GM12878 (cell line): ENCODE results near the gene NAV2. TPM values are rescaled to one million over a fixed set of nuclear protein-coding genes. Genes with fewer than 3 reads are reported as not detected.

Experiments used
- ATAC-seq: fragments of 200-7000 bp; cut with Tn5 transposase; 3 replicates; pipeline ENCODE4 v1.9.1; 2020; ENCODE audit warnings: mild to moderate bottlenecking, moderate library complexity
- BruUV-seq: library from RNA; stranded (reverse); fragments of 400-500 nt; replicated peaks from 2 replicates; lab custom pipeline; 2021; lab: Mats Ljungman, UMichigan
- CTCF ChIA-PET: fragments of 300-600 bp; sonication (Branson Sonifier 250); formaldehyde crosslinking; extraction: SDS; loops from one replicate; lab custom pipeline; 2021; ENCODE audit warnings: inconsistent platforms; lab: Yijun Ruan, JAX
- POLR2A ChIA-PET: fragments of 350-600 bp; formaldehyde crosslinking; extraction: SDS; loops from one replicate; lab custom pipeline; 2021; ENCODE audit warnings: inconsistent platforms; lab: Charles Lee
- RAD21 ChIA-PET: fragments of 300-600 bp; sonication (Branson Sonifier 250); formaldehyde crosslinking; loops from one replicate; lab custom pipeline; 2023; ENCODE audit warnings: antibody characterized with exemption; ENCODE audit not compliant: unreplicated experiment; lab: Charles Lee
- SMC1A ChIA-PET: fragments of 300-600 bp; sonication (Branson Sonifier 250); formaldehyde crosslinking; loops from one replicate; lab custom pipeline; 2023; ENCODE audit not compliant: unreplicated experiment, uncharacterized antibody; lab: Charles Lee
- DNase-seq: peaks from one replicate; pipeline ENCODE4 v3.0.0-alpha.2; 2011; ENCODE audit warnings: low read depth, low spot score
- FAIRE-seq: peaks from 3 replicates; lab custom pipeline; 2011; peaks lifted over from hg19 to GRCh38; lab: Jason Lieb, UNC
- H2AFZ ChIP-seq: 2 replicates; pipeline ENCODE4 v1.6.0; 2011; ENCODE audit warnings: low read depth, low read length, control low read depth; ENCODE audit not compliant: control insufficient read depth
- H3K27ac ChIP-seq: 2 replicates; pipeline ENCODE4 v1.5.1; 2011; ENCODE audit warnings: control low read depth; ENCODE audit not compliant: control insufficient read depth, insufficient read depth
- H3K27me3 ChIP-seq, 2 experiments: replicated peaks in 1 of 2; 2 replicates each; pipeline versions ENCODE4 v1.6.0 to v1.6.1; 2011; ENCODE audit warnings: low read length in 1 of 2; ENCODE audit not compliant: control insufficient read depth in 2 of 2, insufficient read depth in 2 of 2
- H3K36me3 ChIP-seq, 2 experiments: 2 replicates each; pipeline ENCODE4 v1.5.1; 2011; ENCODE audit warnings: low read length in 1 of 2; ENCODE audit not compliant: control insufficient read depth in 2 of 2, insufficient read depth in 2 of 2
- H3K4me1 ChIP-seq: 2 replicates; pipeline ENCODE4 v1.6.1; 2011; ENCODE audit warnings: mild to moderate bottlenecking, low read length, moderate library complexity, mixed read lengths; ENCODE audit not compliant: control insufficient read depth, insufficient read depth
- H3K4me2 ChIP-seq: 2 replicates; pipeline ENCODE4 v1.6.0; 2011; ENCODE audit warnings: control low read depth; ENCODE audit not compliant: control insufficient read depth, insufficient read depth
- H3K4me3 ChIP-seq: fragments of 200-600 bp; sonication (generic); 2 replicates; pipeline ENCODE4 v1.5.1; 2016
- H3K79me2 ChIP-seq: 2 replicates; pipeline ENCODE4 v1.6.0; 2011; ENCODE audit warnings: low read length; ENCODE audit not compliant: control insufficient read depth, insufficient read depth
- H3K9ac ChIP-seq: 2 replicates; pipeline ENCODE4 v1.8.0; 2011; ENCODE audit warnings: low read length, control low read depth, mixed read lengths; ENCODE audit not compliant: control insufficient read depth, insufficient read depth
- H3K9me3 ChIP-seq: replicated peaks from 3 replicates; pipeline ENCODE4 v1.5.1; 2011; ENCODE audit warnings: mild to moderate bottlenecking, low read length; ENCODE audit not compliant: control insufficient read depth, insufficient read depth
- H4K20me1 ChIP-seq: 2 replicates; pipeline ENCODE4 v1.6.0; 2011; ENCODE audit not compliant: control insufficient read depth, insufficient read depth
- CTCF ChIP-seq, 3 experiments: IDR thresholded peaks in 2 of 3; conservative IDR thresholded peaks in 1 of 3; 2 replicates each; pipeline ENCODE4 v1.5.1; 2011; ENCODE audit warnings: low read depth in 3 of 3, low read length in 3 of 3, mild to moderate bottlenecking in 3 of 3, control low read depth in 2 of 3, moderate library complexity in 2 of 3, inconsistent platforms in 1 of 3, mixed read lengths in 1 of 3; ENCODE audit not compliant: control insufficient read depth in 2 of 3, insufficient read depth in 1 of 3; ENCODE audit errors: extremely low read depth in 1 of 3
- MLLT1 ChIP-seq: fragments of 450-650 bp; IDR thresholded peaks from 2 replicates; pipeline ENCODE4 v1.6.1; 2016; ENCODE audit warnings: mild to moderate bottlenecking
- NR2C1 ChIP-seq: fragments of 450-650 bp; IDR thresholded peaks from 2 replicates; pipeline ENCODE4 v1.6.1; 2017; ENCODE audit warnings: antibody characterized with exemption, mild to moderate bottlenecking, moderate library complexity
- STAT3 ChIP-seq: IDR thresholded peaks from 2 replicates; pipeline ENCODE4 v1.6.1; 2011; ENCODE audit warnings: low read depth, low read length, improper control_type of control experiment
- ZBTB33 ChIP-seq: fragments of 450-650 bp; IDR thresholded peaks from 2 replicates; pipeline ENCODE4 v1.6.1; 2017; ENCODE audit warnings: mild to moderate bottlenecking
- WGBS: methylation state at CpG from one replicate; pipeline ENCODE4 v1.1.6; 2016; ENCODE audit warnings: low lambda C conversion rate; ENCODE audit not compliant: insufficient replicate concordance, insufficient coverage; ENCODE audit errors: missing lambda C conversion rate; 5-methylcytosine and 5-hydroxymethylcytosine counted together
- in situ Hi-C: fragments of 300-500 bp; cut with MboI; formaldehyde crosslinking; loops from 9 replicates; pipeline ENCODE4 v1.14.3; 2018; ENCODE audit warnings: mixed read lengths
- intact Hi-C: fragments of 100-400 bp; cut with micrococcal nuclease; formaldehyde crosslinking; loops from one replicate; pipeline ENCODE4 v1.14.2; 2022; ENCODE audit not compliant: unreplicated experiment
- polyA plus RNA-seq, 11 experiments: library from polyadenylated mRNA; depleted of rRNA in 4 of 11; unstranded in 6 of 11; stranded (reverse) in 5 of 11; fragments of >200 nt; fragmentation: Nextera tagmentation in 4 of 11; fragmentation: Illumina TruSeq in 1 of 11; extraction: Ambion mirVana in 4 of 11; extraction: Trizol in 1 of 11; gene quantifications; 1 replicate in 1 of 11; 2 replicates in 10 of 11; pipeline versions ENCODE4 v1.2.1 to v1.2.3, GENCODE V29; 2011 to 2016; ENCODE audit warnings: inconsistent platforms in 2 of 11, missing spikeins in 2 of 11, low read depth in 1 of 11
- total RNA-seq, 4 experiments: library from RNA; depleted of rRNA in 3 of 4; stranded (reverse); fragments of >200 nt in 3 of 4; fragmentation: Illumina TruSeq in 1 of 4; extraction: Trizol in 1 of 4; gene quantifications; 2 replicates each; pipeline versions ENCODE4 v1.2.1 to v1.2.3, GENCODE V29; 2013 to 2021

NAV2 gene
- total and polyA plus RNA-seq, 10 of the 15 experiments (the other 5 are each of a cell fraction or from before 2014, with no cell fraction given): 0.35 to 6.1 (median 1.1) TPM

- ChIA-PET SMC1A (interaction anchor here (1.0 kb wide), 1 partner anchor 11 kb away, joined by 3 read pairs; no protein-coding TSS in a partner anchor), POLR2A (no interaction called here), CTCF (interaction anchor here (1.3 to 3.4 kb wide), 4 partner anchors 9 to 350 kb away, joined by 3 to 14 read pairs (median 6); no protein-coding TSS in a partner anchor), RAD21 (no interaction called here)
- Histone ChIP-seq H3K36me3 (no peaks in the 10 kb centered on the region), H3K27me3 (peaks cover 0 to 3% of the 10 kb centered on the region in 2 experiments; a peak in 1 of 4 replicates), H3K4me2 (no peak overlapping the region), H3K9me3 (no peaks in the 10 kb centered on the region), H3K4me1 (no peaks in the 10 kb centered on the region), H3K9ac (no peak overlapping the region), H4K20me1 (no peaks in the 10 kb centered on the region), H3K4me3 (no peak overlapping the region), H2AFZ (no peak overlapping the region), H3K27ac (no peak overlapping the region), H3K79me2 (no peaks in the 10 kb centered on the region)
- ATAC-seq (no peak), DNase-seq (no peak), FAIRE-seq (no peak)
- in situ Hi-C loops: no loop called here
- no peak for TF ChIP-seq STAT3
- no peak for TF ChIP-seq MLLT1
- TF ChIP-seq NR2C1: no peak
- no peak for TF ChIP-seq CTCF (IDR thresholded peaks at IDR 0.05 in 2 of 3, conservative IDR thresholded peaks at IDR 0.05 in 1 of 3; ENCODE audit: control insufficient read depth in 2 of 3, extremely low read depth in 1 of 3, insufficient read depth in 1 of 3, low read depth in 3 of 3, low read length in 3 of 3)
- TF ChIP-seq ZBTB33: no peak
- no TSS peak for BruUV-seq
- WGBS: 0% methylated on average over 1 of the region's 1 CpG
- intact Hi-C loops: no loop called here
Observed at GRCh38 chr11:19915808-19916207, 203.2 kb downstream of the NAV2 start.
